Posterior vena cava (tissue), 2 donors: ENCODE results near the gene PRKCZ. TPM values are rescaled to one million over a fixed set of nuclear protein-coding genes. Genes with fewer than 3 reads are reported as not detected.

Source experiments
- DNase-seq: peaks from one replicate; pipeline ENCODE4 v3.0.0-alpha.2; 2020; ENCODE audit warnings: low spot score
- intact Hi-C, 2 donors: fragments of 100-400 bp; cut with DNase I; formaldehyde crosslinking; loops; one replicate each; pipeline versions ENCODE4 v1.14.1 to v1.14.2; 2022 to 2023
- total RNA-seq, 2 donors: library from RNA; stranded (reverse); fragmentation: NEBNext Ultra II Directional; extraction: Animal tissue kit (Norgen Biotek cat#: 25700); gene quantifications; one replicate each; pipeline ENCODE4 v1.2.1, GENCODE V29; 2021
- donor health status: DM: yes; HTN: yes; CAD: no.
- donor health status: DM: yes; HTN: yes; CAD: no.

PRKCZ gene
- total RNA-seq, 2 donors from 2014 or later, result 3.0 to 3.6 TPM

DNA sequence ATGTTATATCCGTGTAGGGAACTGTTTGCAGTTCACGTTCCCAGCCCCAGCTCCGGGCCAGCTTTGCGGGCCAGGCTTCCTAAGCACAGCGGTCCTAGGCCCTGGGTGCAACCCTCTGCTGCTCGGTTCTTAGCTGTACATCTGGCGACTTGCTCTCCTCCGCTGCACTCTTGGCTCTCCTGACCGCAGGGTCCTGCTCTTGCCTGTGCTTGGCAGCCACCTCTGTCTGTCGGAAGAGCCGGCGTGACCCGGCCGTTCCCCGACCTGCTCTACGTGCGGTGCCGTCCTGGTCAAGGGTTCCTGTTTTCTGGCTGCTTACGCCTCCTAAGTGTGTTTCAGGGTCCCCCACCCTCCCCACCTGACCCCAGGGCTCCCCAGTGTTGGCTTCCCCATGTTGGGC lies 107.6 kb downstream of the PRKCZ start:
- no peak for DNase-seq
- intact Hi-C loops, result no loop called here

DNA sequence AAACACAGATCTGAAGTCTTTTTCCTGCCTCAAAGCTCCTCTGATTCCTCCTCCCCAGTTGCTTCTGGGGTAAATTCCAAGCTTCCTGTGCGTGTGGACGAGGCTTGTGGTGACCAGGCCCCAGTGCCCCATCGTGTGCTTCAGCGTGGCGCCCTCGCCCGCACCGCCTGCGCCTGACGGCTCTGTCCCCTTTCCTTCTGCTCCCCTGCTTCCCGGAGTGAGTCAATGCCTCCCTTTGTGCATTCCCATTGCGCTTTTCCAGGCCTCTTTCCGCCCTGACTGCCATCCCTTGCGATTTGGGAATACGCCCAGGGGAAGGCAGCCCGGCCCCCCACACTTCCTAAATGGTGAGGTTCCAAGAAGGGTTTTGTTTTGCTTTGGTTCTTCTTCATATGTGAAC lies 108.1 kb downstream of the PRKCZ start:
- intact Hi-C loops, result no loop called here
- no peak for DNase-seq

DNA sequence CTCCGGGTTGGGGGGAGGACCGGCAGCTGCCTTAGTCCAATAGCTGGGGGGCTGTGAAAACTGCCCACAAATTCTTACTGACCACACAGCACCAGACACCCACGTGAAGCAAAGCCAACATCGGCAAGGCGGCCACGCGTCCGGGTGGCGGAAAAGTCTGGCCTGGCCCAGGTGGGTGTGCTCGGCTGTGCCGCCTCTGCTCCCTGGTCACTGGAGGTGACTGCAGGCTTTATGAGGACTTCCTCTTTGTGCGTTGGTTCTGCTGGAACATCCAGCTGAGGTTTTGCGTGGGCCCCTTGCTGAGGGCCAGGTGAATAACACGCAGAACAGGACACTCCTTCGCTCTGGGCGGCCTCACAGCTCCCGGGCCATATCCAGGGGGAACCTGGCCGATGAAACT lies 108.9 kb downstream of the PRKCZ start:
- intact Hi-C loops, result no loop called here
- DNase-seq, result no peak

DNA sequence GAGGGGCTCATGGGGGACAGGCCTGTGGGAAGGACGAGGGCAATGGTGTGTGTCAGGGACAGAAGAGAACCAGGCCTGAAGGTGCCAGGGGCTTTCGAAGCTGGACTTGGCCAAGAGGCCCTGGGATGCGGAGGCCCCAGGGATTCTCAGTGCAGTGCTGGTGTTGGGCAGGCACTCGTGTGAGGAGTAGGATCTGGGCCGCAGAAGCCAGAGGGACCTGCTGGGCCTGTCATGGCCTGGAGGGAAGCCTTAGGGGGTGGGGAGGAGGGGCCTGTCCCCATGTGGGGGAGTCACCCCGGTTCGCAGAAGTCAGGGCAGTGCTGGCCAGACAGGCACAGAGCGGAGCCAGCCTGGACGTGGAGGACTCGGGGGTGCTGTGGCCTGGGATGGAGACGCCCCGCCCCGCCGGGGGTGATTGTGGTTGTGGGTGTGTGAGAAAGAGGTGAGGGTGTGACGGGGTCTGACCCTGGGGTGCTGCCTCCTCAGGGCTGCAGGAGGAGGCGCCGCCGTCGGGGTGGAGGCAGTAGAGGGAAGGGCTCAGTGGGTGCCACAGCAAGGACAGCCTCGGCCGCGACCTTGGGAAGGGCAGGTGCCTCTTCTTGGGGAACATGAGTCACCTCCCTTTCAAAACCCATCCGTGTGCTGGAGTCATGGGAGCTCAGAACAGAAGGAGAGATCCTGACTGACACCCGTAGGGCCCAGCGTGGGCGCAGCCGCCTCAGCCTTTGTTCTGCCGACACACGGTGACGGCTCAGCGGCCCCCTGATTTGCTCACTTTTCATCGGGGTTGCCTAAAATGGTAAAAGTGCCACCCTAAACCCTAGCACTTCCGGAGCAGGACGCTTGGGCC lies 110.5 kb downstream of the PRKCZ start:
- DNase-seq, result no peak
- intact Hi-C loops, result no loop called here

DNA sequence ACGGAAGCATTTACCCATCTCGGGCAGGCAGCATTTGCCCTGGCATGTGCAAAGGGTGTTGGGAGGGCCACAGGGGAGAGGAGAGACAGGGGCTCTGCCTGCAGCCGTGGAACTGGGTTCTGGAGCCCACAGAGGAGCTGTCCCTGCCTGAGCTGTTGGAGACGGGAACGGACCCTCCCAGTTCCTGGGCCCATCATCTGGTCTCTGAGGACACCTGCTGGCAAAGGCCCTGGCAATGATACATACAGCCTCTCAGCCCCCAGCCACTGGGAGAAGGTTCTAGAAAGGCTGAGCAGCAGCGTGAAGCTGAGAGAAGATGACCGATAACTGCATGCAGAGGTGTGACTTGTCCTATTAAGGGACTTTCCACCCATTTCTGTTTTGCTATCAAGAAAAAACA lies 113.0 kb downstream of the PRKCZ start:
- intact Hi-C loops, result no loop called here
- no peak for DNase-seq

DNA sequence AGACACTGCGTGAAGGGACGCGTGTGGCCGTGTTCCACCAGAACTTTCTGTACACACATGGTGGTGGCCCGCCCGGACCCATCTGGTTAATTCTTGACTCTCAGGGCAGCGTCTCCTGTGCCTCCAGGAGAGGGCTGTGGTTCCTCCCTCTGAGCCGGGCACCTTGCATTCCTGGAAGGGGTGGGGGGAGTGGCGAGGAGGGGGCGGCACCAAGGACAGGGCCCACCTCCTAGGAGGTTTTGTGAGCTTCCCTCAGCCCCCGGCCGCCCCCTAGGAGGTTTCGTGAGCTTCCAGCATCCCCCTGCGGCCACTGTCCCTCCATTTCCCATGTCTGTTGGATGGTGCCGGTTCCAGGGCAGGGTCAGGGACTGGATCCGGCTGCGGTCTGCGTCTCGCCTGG lies 115.4 kb downstream of the PRKCZ start:
- no peak for DNase-seq

DNA sequence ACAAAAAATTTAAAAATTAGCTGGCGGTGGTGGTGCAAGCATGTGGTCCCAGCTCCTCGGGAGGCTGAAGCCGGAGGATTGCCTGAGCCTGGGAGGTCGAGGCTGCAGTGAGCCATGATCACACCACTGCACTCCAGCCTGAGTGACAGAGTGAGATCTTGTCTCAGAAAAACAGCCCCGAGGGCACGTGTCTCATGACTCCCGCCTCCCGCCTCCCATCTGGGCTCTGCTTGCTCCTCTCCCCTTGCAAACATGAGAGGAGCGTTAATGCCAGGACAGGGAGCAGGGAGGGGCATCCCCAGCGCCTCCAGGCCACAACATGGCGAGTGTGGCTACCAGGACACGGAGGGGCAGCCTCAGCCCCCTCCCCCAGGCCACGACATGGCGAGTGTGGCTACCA lies 116.0 kb downstream of the PRKCZ start:
- intact Hi-C loops, result no loop called here
- no peak for DNase-seq

More for the DNA sequence above, 115.4 kb downstream of the PRKCZ start:
- intact Hi-C loops, result no loop called here

DNA sequence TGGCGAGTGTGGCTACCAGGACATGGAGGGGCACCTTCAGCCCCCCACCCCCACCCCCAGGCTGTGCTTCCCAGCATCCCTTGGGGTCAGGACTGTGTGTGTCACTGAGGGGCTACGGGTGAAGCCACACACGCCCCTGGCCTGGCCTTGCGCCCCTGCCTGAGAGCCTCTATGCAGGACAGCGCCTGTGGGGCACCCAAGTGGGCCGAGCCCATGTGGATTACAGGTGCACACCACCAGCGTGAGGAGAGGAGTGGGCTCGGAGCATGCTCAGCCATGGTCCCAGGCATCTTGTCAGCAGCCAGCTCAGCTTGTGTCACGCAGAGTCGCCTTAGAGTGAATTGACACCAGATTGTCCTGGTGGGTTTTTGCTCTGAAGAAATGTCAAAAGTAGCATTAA lies 116.5 kb downstream of the PRKCZ start:
- DNase-seq, result no peak
- intact Hi-C loops, result no loop called here

DNA sequence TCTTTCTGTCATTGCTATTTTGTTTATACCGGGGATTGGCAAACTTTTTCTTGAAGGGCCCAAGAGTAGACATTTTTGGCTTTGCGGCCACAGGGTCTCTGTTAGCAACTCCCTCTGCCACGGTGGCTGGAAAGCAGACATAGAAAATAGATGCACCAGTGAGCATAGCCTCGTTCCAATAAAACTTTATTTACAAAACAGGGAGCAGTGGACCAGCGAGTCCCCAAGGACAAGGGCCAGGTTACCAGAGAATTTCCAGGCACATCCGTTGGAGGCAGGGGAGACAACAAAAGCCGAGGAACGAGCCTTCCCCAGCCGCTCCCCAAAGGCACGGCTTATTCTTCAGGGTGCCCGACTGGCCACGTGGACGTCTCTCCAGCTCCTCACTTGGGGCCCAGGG lies 117.9 kb downstream of the PRKCZ start:
- intact Hi-C loops, result no loop called here
- DNase-seq, result no peak

DNA sequence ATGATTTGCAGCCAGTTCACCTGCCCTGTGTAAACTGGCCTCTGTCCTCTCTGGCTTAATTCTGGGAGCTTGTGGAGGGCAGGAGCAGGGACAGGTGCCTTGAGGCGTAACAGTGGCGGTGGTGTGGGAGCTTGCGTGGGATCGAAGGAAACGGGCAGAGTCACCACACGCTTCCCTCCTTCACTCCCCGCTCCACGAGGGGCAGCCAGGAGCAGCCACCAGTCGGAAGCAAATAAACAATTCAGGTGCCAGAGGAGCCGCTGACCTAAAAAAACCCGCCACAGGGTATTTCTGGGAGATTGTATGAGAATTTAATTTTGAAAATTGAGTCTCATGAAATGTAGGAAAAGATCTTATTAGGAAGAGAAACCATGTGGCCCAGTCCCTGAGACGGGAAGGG lies 118.3 kb downstream of the PRKCZ start:
- DNase-seq, result no peak
- intact Hi-C loops, result no loop called here

DNA sequence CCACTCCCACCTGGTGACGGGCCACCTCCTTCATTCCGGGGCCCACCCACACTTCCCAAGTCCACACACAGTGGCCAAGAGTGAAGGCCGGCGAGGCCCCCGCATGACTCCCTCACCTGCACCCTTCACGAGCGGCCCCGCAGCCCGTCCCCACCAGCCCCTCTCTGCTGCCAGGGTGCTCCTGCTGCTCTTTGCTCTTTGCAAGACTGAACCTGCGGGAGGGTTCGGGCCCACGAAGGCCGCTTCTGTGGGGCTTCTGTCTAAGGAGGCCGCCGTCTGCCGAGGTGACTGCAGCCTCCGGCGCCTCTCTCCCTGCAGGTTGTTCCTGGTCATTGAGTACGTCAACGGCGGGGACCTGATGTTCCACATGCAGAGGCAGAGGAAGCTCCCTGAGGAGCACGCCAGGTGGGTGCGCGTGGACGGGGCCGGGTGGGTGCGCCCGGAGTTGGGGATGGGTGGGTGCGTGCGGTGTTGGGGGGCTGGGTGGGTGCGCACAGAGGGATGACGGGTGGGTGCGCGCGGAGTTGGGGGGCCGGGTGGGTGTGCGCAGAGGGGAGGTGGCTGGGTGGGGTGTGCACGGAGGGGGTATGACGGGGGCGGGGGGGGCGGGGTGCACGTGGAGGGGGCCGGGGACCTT lies 119.1 kb downstream of the PRKCZ start:
- no peak for DNase-seq
- intact Hi-C loops, result no loop called here

DNA sequence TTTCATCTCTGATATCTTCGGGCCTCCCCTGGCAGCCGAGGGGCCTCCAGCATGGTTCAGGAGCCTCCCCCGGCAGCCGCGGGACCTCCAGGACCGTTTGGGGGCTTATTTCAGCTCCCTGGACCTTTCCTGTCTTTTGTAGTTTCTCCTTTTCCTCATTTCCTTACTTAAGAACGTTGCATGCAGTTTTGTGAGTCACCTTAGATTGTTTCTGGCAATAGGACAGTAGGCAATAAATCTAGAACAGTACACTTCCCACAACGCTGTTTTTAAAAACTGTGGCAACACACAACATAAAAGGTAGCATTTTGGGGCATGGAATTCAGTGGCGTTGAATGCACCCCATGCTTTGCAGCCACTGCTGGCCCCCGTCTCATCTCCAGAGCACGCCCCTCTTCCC lies 120.0 kb downstream of the PRKCZ start:
- DNase-seq, result no peak
- intact Hi-C loops, result loop anchor here (5.0 to 10.0 kb wide), 3 partner anchors 38 to 1088 kb away; no protein-coding TSS in a partner anchor

DNA sequence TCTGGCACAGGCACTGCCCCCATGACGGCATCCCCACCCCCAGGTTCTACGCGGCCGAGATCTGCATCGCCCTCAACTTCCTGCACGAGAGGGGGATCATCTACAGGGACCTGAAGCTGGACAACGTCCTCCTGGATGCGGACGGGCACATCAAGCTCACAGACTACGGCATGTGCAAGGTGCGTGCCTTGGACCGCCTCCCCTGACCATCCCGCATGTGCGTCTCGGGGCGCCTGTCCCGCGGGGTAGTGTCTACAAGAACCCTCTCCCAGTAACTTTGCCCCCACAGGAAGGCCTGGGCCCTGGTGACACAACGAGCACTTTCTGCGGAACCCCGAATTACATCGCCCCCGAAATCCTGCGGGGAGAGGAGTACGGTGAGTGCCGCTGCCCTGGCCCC lies 121.8 kb downstream of the PRKCZ start:
- no peak for DNase-seq
- intact Hi-C loops, result loop anchor here (5.0 to 10.0 kb wide), 3 partner anchors 40 to 1090 kb away; no protein-coding TSS in a partner anchor

DNA sequence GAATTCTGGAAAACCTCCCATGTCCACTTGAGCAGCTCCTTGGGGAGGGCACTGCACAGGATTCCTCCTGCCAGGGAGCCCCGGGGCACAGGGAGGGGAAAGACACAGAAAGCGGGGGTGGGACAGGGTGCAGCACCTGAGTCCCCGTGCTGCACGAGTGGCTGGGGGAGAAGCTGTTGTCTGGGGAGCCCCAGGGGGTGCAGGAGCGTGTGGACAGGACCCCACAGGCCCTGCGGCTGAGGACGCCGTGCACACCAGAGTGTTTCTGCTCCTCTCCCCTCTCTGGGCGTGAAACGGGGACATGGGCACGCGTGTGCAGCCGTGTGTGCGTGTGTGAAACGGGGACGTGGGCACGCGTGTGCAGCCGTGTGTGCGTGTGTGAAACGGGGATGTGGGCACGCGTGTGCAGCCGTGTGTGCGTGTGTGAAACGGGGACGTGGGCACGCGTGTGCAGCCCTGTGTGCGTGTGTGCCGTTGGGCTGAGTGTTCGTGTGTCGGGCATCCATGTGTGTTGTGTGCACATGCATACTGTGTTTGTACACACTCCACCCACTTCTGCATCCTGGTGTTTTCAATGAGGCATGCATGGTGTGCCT lies 122.4 kb downstream of the PRKCZ start:
- intact Hi-C loops, result loop anchor here (5.0 to 10.0 kb wide), 3 partner anchors 40 to 1090 kb away; no protein-coding TSS in a partner anchor
- DNase-seq, result no peak

DNA sequence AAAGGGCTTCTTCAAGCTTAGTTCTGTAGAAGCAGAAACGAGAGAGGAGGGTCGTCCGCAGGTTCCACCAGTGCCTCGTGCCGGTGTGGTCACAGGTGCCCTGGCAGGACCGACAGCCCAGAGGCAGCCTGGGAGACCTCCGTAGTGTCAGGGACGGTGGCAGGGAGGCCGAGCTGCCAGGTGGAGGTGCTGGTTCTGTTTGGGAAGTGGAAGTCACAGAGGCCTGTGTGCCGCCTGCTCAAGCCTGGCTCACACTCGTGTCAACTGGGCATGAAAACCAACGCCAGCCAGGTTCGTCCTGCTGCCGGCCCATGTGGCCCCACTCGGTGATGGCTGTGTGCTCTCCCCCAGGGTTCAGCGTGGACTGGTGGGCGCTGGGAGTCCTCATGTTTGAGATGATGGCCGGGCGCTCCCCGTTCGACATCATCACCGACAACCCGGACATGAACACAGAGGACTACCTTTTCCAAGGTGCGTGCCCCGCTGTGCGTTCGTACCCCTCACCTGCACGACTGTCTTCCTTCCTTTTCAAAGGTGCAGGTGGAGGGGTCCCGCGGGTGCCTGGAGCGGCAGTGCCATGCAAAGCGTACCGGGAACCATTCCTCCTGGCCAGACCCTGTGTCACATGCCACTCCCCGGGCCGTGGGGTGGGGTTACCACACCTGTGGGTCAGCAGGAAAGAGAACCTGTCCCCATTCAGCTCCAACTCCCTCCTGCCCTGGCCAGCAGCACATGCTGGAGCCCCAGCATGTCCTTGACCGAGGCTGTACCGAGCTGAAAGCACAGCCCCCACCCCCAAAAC lies 123.5 kb downstream of the PRKCZ start:
- intact Hi-C loops, result loop anchor here (1.0 to 10.0 kb wide), 4 partner anchors 32 to 1091 kb away; no protein-coding TSS in a partner anchor
- DNase-seq, result no peak

DNA sequence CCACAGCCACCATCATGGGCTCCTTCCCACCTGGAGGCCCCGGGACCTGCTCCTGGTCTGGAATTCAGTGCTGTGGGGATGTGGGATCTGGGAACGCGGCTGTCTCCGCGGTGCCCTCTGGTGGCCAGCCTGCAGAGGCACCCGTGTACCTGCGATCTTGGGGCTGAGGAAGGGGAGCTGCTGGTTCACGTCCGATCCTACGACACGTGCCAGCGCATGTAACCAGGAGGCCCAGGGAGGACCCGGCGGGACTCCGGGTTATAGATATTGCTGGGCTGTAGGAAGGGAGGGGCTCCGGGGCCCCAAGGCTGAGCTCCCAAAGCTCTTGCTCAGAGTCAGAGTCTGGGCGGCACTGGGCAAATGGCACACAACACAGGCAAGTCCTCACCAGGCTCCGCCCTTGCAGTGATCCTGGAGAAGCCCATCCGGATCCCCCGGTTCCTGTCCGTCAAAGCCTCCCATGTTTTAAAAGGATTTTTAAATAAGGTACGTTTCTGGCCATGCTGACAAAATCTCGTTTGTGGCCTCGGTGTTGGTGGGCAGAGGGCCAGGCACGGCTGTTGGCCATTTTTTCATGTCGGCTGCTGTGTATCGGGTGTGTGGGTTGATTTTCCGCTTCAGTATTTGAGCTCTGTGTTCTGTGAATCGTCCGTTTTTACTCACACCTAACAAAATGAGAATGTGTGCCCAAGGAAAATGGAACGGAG lies 124.3 kb downstream of the PRKCZ start:
- intact Hi-C loops, result loop anchor here (1.0 to 10.0 kb wide), 4 partner anchors 33 to 1092 kb away; no protein-coding TSS in a partner anchor
- no peak for DNase-seq

DNA sequence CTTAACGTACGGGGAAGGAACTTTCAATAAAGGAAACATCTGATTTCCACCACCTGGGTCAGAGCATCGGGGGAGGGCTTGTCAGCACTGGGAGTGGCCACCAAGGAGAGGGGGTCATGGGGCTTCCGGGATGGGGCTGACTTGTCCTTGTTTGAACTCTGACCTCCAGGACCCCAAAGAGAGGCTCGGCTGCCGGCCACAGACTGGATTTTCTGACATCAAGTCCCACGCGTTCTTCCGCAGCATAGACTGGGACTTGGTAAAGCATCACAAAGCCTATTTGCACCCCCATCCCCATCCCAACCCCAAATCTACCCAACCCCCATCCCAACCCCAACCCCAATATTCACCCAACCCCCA lies 124.8 kb downstream of the PRKCZ start:
- intact Hi-C loops, result loop anchor here in 1 of 2 donors (10.0 kb wide), 1 partner anchor 210 kb away; no protein-coding TSS in a partner anchor
- no peak for DNase-seq

DNA sequence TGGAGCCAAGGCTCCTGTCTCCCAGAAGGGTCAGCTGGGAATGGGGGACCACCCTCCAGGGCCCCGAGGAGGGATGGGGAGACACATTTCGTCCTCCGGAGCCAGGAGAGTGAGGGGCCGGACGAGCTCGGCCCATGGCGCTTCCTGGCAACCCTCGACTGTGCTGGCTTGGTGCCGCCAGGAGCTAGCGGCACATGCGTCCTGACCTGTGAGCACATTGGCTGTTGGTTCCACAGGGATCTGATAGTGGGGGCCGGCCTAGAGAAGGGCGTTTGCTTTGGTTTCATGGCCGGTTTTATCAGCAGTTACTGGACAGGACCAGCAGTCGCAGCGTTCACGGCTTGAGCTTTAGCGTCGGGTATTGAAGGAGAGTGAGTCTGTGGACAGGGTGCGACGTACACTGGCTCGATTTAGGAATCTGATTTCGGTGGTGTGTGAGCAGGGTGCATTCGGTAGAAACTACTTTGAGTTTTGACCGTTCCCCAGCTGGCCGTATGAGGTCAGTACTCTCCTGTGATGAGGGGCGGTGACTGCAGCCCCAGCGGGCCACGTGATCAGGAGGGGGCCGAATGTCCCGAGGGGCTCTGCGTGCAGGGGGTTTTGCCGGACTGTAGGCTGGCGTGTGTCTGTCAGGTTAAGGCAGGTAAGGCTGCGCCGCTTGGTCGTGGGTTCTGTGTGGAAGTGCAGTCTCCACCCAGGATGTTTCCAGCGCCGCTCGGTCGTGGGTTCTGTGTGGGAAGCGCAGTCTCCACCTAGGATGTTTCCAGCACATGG lies 125.7 kb downstream of the PRKCZ start:
- intact Hi-C loops, result loop anchor here in 1 of 2 donors (10.0 kb wide), 1 partner anchor 211 kb away; no protein-coding TSS in a partner anchor
- DNase-seq, result no peak
